GM12875 (cell line): Measurements from ENCODE around the gene MAGEA11.
"Not testable (repeated sequence)": the region's sequence is repeated elsewhere in the genome, so short reads cannot be mapped to it uniquely, and the experiment has no call there.

ENCODE experiments used
- H3K4me3 ChIP-seq: one replicate; pipeline ENCODE4 v1.5.1; 2011; ENCODE audit warnings: low read depth, low read length, control low read depth
- TF ChIP-seq, protein P1 (sequence below): IDR thresholded peaks from 2 replicates; pipeline ENCODE4 v1.5.1; 2011; ENCODE audit warnings: low read depth, mild to moderate bottlenecking, control low read depth, inconsistent platforms, low read length, moderate library complexity, borderline replicate concordance; ENCODE audit not compliant: insufficient read depth

MAGEA11 gene

DNA sequence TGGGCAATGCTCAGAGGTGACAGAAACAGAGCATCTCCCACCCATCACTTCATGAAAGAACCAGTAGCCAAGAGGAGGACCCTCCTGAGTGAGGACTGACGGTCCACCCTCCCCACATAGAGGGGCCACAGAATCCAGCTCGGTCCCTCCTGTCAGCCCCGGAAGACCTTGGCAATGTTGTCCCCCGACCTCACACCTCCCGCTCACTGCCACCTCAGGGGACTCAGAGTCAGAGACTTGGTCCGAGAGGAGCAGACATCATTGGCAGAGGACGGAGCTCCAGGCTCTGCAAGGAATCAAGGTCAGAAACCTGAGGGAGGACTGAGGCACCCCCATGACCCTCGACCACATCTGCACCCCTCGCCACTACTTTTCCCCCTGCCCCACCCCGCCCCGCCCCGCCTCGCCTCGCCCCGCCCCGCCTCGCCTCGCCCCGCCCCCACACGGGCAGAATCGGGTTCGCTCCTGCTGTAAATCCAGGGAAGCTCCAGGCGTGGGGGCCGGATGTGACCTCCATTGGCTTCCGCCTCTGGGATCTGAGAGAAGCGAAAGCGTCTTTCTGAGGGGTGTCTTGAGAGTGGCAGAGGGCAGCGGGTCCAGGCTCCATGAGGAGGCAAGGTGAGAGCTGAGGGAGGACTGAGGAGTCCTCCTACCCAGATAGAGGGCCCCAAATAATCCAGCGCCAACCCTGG lies at the start of gene MAGEA11:
TSS of gene MAGEA11 (plus strand) at position 516 of the 692 bp plus-strand sequence. CDS start 1,100 bp downstream, outside the sequence.
- TF ChIP-seq, protein P1, sequence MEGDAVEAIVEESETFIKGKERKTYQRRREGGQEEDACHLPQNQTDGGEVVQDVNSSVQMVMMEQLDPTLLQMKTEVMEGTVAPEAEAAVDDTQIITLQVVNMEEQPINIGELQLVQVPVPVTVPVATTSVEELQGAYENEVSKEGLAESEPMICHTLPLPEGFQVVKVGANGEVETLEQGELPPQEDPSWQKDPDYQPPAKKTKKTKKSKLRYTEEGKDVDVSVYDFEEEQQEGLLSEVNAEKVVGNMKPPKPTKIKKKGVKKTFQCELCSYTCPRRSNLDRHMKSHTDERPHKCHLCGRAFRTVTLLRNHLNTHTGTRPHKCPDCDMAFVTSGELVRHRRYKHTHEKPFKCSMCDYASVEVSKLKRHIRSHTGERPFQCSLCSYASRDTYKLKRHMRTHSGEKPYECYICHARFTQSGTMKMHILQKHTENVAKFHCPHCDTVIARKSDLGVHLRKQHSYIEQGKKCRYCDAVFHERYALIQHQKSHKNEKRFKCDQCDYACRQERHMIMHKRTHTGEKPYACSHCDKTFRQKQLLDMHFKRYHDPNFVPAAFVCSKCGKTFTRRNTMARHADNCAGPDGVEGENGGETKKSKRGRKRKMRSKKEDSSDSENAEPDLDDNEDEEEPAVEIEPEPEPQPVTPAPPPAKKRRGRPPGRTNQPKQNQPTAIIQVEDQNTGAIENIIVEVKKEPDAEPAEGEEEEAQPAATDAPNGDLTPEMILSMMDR: no peak
- H3K4me3 ChIP-seq: no peak within 1 kb of the TSS

DNA sequence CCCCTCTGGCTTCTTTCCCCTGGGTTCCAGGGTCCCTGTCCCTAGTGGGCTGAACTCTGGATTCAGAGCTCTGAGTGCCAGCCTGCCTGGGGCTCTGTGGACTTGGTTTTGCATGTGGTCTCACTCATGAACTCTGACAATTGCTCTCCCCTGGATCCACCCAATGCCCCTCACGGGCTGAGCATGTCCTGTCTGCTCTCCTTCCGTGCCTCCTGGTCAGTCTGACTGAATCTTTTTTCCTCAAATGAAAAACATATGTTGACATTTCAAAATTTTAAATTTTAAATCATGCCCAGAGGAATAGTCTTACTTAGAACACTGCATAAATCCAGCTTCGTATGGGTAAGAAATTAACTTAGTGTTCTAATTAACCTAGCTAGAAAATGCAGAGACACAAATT lies 36.8 kb upstream of the MAGEA11 start:
- not testable (repeated sequence) for H3K4me3 ChIP-seq

DNA sequence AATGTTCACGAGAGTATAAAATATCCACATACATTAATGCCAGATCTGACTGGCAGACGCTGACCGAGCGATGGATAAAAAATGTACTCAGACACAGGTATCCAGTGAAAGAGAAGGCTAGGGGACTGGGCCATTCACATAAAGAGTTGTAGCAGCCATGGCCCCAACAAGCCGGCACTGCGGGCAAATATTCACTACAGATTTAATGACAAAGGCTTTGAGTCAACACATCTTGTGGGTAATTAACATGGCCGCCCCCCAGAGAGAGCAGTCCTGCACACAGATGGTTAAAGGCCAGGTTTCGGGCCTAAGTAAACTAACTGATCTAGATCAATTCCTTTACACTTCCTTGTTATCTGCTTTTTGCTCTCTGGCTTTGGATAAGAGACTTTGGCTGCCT lies 36.3 kb upstream of the MAGEA11 start:
- H3K4me3 ChIP-seq: not testable (repeated sequence)

GRCh38 chrX:149679164-149679678 lies 32.6 kb upstream of the MAGEA11 start:
- not testable (repeated sequence) for H3K4me3 ChIP-seq

DNA sequence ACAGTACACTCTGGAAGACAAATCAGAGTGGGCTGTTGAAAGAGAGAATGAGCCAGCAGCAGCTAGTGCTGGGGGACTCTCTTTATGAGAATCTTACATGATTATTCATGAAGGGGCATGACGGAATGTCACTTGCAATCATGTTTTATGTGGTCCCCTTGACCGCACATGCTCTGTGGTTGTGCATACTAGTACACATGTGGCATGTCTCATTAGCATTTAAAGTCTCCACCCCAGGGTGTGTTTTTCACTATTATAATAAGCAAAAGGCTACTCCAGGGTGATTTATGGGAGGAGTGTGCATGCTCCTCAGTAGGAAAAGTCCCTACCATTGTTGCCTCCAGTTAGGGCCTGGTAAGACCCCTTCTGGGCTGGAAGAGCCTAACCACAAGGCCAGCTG lies 30.7 kb upstream of the MAGEA11 start:
- TF ChIP-seq, protein P1: no peak

DNA sequence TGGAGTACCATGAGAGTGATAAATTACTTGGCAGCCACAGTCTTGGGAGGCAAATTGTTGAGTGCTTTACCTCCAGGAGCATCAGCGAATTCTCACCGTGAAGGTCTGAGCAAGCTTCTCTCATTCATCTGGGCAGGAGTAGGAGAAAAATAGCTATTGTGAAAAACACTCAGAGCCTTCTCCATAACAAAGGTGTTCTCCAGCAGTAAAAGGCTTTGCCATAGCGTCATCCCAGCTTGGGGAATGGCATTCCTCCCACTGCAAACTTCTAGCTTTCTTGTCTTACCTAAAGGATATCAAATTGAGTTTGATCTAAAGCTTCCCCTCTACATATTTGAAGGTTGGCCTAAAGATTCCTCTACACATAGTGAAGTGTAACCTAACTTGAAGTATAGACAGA lies 29.8 kb upstream of the MAGEA11 start:
- H3K4me3 ChIP-seq: no peak overlapping the region
- TF ChIP-seq, protein P1: no peak

More for the DNA sequence above, 30.7 kb upstream of the MAGEA11 start:
- no peak overlapping the region for H3K4me3 ChIP-seq

GRCh38 chrX:149682956-149683947 lies 28.6 kb upstream of the MAGEA11 start:
- TF ChIP-seq, protein P1: no peak
- H3K4me3 ChIP-seq: no peak overlapping the region

DNA sequence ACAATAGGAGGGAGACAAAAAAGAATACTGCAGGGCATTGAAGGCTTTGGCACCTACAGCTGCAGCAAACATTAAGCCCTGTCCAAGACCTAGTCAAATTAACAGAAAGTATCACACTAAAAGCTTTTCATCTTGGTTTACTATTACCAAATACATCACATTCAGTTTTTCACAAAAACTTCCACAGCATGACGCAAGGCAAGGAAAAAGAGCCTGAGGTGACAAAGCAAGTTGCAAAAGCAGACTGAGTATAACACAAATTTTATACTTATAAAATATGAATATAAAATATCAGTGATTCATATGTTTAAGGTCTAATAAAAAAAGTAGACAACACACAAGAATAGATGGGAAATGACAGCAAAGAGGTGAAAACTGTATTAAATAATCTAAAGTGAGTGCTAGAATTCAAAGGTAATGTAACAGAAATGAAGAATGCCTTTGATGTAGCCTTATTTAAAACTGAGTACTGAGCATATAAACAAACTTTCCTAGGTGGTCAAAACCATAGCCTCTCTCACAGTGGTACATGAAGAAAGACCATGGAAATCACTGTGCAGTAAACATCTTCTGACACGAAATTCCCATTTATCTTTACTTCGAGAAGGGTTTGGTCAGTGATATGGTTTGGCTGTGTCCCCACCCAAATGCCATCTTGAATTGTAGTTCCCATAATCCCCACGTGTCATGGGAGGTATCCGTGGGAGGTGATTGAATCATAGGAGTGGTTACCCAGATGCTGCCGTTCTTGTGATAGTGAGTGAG lies 27.7 kb upstream of the MAGEA11 start:
- TF ChIP-seq, protein P1: no peak
- no peak overlapping the region for H3K4me3 ChIP-seq
